AG04450 (cell line): Measurements from ENCODE around the gene EIF5A2. TPM values are rescaled to one million over a fixed set of nuclear protein-coding genes. Genes with fewer than 3 reads are reported as not detected.

Source experiments
- CTCF ChIA-PET: fragments of 300-600, 350-600 bp; formaldehyde crosslinking; extraction: SDS; loops from one replicate; lab custom pipeline; 2022; ENCODE audit warnings: antibody characterized with exemption, inconsistent platforms; lab: Charles Lee
- POLR2A ChIA-PET: fragments of 350-600 bp; formaldehyde crosslinking; extraction: SDS; loops from one replicate; lab custom pipeline; 2021; ENCODE audit warnings: antibody characterized with exemption, inconsistent platforms; lab: Yijun Ruan, JAX
- DNase-seq: peaks from one replicate; pipeline ENCODE4 v3.0.0-alpha.2; 2011; ENCODE audit warnings: low read depth, low spot score
- H3K27ac ChIP-seq: one replicate; pipeline ENCODE4 v1.5.1; 2012; ENCODE audit warnings: low read depth, low read length, control low read depth
- H3K27me3 ChIP-seq: one replicate; pipeline ENCODE4 v1.6.0; 2012; ENCODE audit warnings: low read length; ENCODE audit not compliant: control insufficient read depth, insufficient read depth
- H3K4me3 ChIP-seq: 2 replicates; pipeline ENCODE4 v1.5.1; 2011; ENCODE audit warnings: mild to moderate bottlenecking, low read depth, low read length, control low read depth
- H3K9me3 ChIP-seq: 2 replicates; pipeline ENCODE4 v1.5.1; 2012; ENCODE audit warnings: low read length; ENCODE audit not compliant: control insufficient read depth, insufficient read depth
- polyA plus RNA-seq: library from polyadenylated mRNA; depleted of rRNA; stranded (reverse); fragments of >200 nt; gene quantifications from 2 replicates; pipeline ENCODE4 v1.2.3, GENCODE V29; 2011; rRNA removed
- TF ChIP-seq, protein P1 (sequence below): IDR thresholded peaks from 2 replicates; pipeline ENCODE4 v1.5.1; 2011; ENCODE audit warnings: low read depth, low read length, control low read depth, inconsistent platforms

Gene EIF5A2
- polyA plus RNA-seq, 1 experiment = 20.5 TPM

DNA sequence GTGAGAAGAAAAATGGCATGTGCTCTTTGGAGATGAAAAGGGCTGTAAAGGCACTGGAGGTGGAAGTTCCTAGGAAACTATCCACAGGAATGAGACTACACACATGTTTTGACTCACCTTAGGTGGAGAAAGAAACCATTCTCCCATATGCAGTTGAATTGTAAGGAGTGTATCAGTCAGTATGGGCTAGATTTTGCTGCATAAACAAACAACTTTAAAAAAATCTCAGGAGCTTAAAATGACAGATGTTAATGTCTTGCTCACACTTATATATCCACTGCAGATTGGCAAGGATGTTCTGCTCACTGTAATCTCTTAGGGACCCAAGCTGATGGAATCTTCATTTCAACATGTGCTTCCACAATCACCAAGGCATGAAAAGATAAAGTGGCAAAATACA is 64.1 kb downstream of the EIF5A2 start:
- H3K27ac ChIP-seq = no peak overlapping the region
- ChIA-PET POLR2A (no interaction called here), CTCF (interaction anchor here (3.9 to 9.6 kb wide), 2 partner anchors 33 to 430 kb away, joined by 21 to 60 read pairs; no protein-coding TSS in a partner anchor)
- no peak overlapping the region for H3K4me3 ChIP-seq
- DNase-seq = no peak
- TF ChIP-seq, protein P1, sequence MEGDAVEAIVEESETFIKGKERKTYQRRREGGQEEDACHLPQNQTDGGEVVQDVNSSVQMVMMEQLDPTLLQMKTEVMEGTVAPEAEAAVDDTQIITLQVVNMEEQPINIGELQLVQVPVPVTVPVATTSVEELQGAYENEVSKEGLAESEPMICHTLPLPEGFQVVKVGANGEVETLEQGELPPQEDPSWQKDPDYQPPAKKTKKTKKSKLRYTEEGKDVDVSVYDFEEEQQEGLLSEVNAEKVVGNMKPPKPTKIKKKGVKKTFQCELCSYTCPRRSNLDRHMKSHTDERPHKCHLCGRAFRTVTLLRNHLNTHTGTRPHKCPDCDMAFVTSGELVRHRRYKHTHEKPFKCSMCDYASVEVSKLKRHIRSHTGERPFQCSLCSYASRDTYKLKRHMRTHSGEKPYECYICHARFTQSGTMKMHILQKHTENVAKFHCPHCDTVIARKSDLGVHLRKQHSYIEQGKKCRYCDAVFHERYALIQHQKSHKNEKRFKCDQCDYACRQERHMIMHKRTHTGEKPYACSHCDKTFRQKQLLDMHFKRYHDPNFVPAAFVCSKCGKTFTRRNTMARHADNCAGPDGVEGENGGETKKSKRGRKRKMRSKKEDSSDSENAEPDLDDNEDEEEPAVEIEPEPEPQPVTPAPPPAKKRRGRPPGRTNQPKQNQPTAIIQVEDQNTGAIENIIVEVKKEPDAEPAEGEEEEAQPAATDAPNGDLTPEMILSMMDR = no peak
- H3K9me3 ChIP-seq = no peaks in the 10 kb centered on the region
- H3K27me3 ChIP-seq = no peaks in the 10 kb centered on the region

DNA sequence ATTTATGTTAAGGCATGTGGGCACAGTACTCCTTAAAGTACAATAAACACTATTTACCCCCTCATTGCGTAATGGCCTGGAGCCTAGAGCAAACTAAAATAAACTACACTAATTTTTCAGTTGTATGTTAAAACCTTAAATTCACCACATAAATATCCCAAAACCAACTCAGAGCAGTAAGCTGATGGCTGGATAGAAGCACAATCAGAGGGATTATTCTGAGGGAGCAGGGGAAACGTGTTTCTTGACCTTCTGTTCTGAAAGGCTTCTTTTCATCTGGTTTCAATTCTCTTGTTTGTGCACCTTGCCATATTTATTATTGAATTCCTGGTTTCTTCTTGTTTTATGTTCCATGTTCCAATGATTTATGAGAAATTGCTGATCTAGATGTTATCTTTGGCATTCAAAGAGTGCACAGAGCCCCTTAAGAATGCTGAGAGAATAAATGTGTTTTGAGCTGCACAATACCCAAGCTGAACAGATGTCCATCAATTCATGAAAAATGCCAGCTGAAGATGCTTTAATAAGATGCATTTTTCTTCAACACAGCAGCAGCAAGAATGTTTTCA is 68.1 kb downstream of the EIF5A2 start:
- ChIA-PET POLR2A (interaction anchor here (1.3 kb wide), 1 partner anchor 29 kb away, joined by 6 read pairs; the partner anchor contains the start of gene RPL22L1), CTCF (interaction anchor here (0.6 to 9.6 kb wide), 6 partner anchors 8 to 831 kb away, joined by 3 to 60 read pairs (median 8); no protein-coding TSS in a partner anchor)
- no peak overlapping the region for H3K27ac ChIP-seq
- H3K27me3 ChIP-seq = no peaks in the 10 kb centered on the region
- no peak overlapping the region for H3K4me3 ChIP-seq
- TF ChIP-seq, protein P1 = no peak
- no peak for DNase-seq
- no peaks in the 10 kb centered on the region for H3K9me3 ChIP-seq

DNA sequence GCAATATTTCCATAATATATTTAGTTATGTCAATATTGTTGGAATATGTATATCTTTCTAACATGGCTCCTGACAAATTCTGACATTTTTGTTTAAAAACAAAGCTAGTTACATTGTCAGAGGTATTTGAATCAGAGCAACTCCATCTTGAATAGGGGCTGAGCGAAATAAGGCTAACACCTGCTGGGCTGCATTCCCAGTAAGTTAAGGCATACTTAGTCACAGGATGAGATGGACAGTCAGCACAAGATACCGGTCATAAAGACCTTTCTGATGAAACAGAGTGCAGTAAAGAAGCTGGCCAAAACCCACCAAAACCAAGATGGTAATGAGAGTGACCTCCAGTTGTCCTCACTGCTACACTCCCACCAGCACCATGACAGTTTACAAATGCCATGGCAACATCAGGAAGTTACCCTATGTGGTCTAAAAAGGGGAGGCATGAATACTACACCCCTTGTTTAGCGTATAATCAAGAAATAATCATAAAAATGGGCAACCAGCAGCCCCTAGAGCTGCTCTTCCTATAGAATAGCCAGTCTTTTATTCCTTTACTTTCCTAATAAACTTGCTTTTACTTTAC is 68.8 kb downstream of the EIF5A2 start:
- Histone ChIP-seq H3K27me3 (no peaks in the 10 kb centered on the region), H3K4me3 (no peak overlapping the region), H3K27ac (no peak overlapping the region), H3K9me3 (no peaks in the 10 kb centered on the region)
- CTCF ChIA-PET = interaction anchor here (0.6 to 9.6 kb wide), 4 partner anchors 9 to 426 kb away, joined by 10 to 60 read pairs (median 15); partner anchors contain the start of gene CLDN11
- TF ChIP-seq, protein P1 = no peak
- POLR2A ChIA-PET = interaction anchor here (1.3 kb wide), 1 partner anchor 30 kb away, joined by 6 read pairs; the partner anchor contains the start of gene RPL22L1
- DNase-seq = no peak

Other genes with a start within 250 kb of the EIF5A2 start
- 121 and 171 TPM in 2 replicates for gene RPL22L1, start 38.4 kb downstream of the EIF5A2 start, polyA plus RNA-seq
- not detected in 2 replicates for gene SLC2A2, start 118.1 kb upstream of the EIF5A2 start, polyA plus RNA-seq